HK-2 (cell line): ENCODE results near the gene APLN.

Experiments used
- DNase-seq: peaks from one replicate; pipeline ENCODE4 v3.0.0-alpha.2; 2018; ENCODE audit not compliant: unreplicated experiment

Gene APLN

GRCh38 chrX:129641469-129641868 lies 13.3 kb downstream of the APLN start:
- no peak for DNase-seq

- DNase-seq: no peak
Measured at GRCh38 chrX:129640737-129641136, 14.0 kb downstream of the APLN start.

GRCh38 chrX:129638917-129639316 lies 15.8 kb downstream of the APLN start:
- DNase-seq: no peak

- DNase-seq: peak; percentile 63
Measured at GRCh38 chrX:129637217-129638109, 17.3 kb downstream of the APLN start.

GRCh38 chrX:129636175-129636681 lies 18.5 kb downstream of the APLN start:
- no peak for DNase-seq

- no peak for DNase-seq
Measured at GRCh38 chrX:129634541-129634940, 20.2 kb downstream of the APLN start.

GRCh38 chrX:129632443-129632842 lies 22.3 kb downstream of the APLN start:
- DNase-seq: no peak

GRCh38 chrX:129631849-129632248 lies 22.9 kb downstream of the APLN start:
- DNase-seq: no peak

GRCh38 chrX:129629837-129630236 lies 24.9 kb downstream of the APLN start:
- DNase-seq: no peak

- no peak for DNase-seq
Measured at GRCh38 chrX:129626026-129626425, 28.7 kb downstream of the APLN start.

- no peak for DNase-seq
Measured at GRCh38 chrX:129622757-129623301, 31.9 kb downstream of the APLN start.

GRCh38 chrX:129618997-129619396 lies 35.8 kb downstream of the APLN start:
- no peak for DNase-seq

GRCh38 chrX:129617420-129617819 lies 37.3 kb downstream of the APLN start:
- no peak for DNase-seq

GRCh38 chrX:129614481-129615255 lies 40.1 kb downstream of the APLN start:
- no peak for DNase-seq

- no peak for DNase-seq
Measured at GRCh38 chrX:129613596-129613995, 41.2 kb downstream of the APLN start.

GRCh38 chrX:129612396-129612795 lies 42.4 kb downstream of the APLN start:
- no peak for DNase-seq

- no peak for DNase-seq
Measured at GRCh38 chrX:129609395-129609794, 45.4 kb downstream of the APLN start.

- DNase-seq: no peak
Measured at GRCh38 chrX:129608496-129608895, 46.3 kb downstream of the APLN start.

GRCh38 chrX:129606918-129607317 lies 47.8 kb downstream of the APLN start:
- DNase-seq: peak; percentile 50

- peak; percentile 8 for DNase-seq
Measured at GRCh38 chrX:129600981-129601424, 53.8 kb downstream of the APLN start.

- DNase-seq: no peak
Measured at GRCh38 chrX:129599996-129600395, 54.8 kb downstream of the APLN start.

GRCh38 chrX:129599499-129599898 lies 55.3 kb downstream of the APLN start:
- DNase-seq: no peak
